Activated B cell treated with CpG ODN at 0.5 μM for 24 hours (primary cell): ENCODE data around the gene TPH2. TPM values are rescaled to one million over a fixed set of nuclear protein-coding genes. Genes with fewer than 3 reads are reported as not detected.

Source experiments
- ATAC-seq: fragments of 200-7000 bp; cut with Tn5 transposase; one replicate; pipeline ENCODE4 v1.10.0; 2021; ENCODE audit warnings: low read depth, mild to moderate bottlenecking, moderate library complexity
- CTCF ChIA-PET: fragments of 350-600 bp; sonication (Branson Sonifier 250); formaldehyde crosslinking; loops from one replicate; lab custom pipeline; 2021; ENCODE audit warnings: antibody characterized with exemption; lab: Charles Lee
- POLR2A ChIA-PET: fragments of 350-600 bp; sonication (Branson Sonifier 250); formaldehyde crosslinking; loops from one replicate; lab custom pipeline; 2021; ENCODE audit warnings: antibody characterized with exemption; lab: Charles Lee
- DNase-seq: peaks from one replicate; pipeline ENCODE4 v3.0.0; 2022
- H3K27ac Mint-ChIP-seq: one replicate; pipeline ENCODE4 v1.8.0; 2020; ENCODE audit warnings: mixed read lengths
- H3K27me3 Mint-ChIP-seq: one replicate; pipeline ENCODE4 v1.8.0; 2021; ENCODE audit warnings: mixed read lengths
- H3K36me3 Mint-ChIP-seq: one replicate; pipeline ENCODE4 v1.8.0; 2021; ENCODE audit warnings: low read depth, mixed read lengths
- H3K4me1 Mint-ChIP-seq: one replicate; pipeline ENCODE4 v1.8.0; 2021; ENCODE audit warnings: mixed read lengths
- H3K4me3 Mint-ChIP-seq: one replicate; pipeline ENCODE4 v1.8.0; 2020; ENCODE audit warnings: mild to moderate bottlenecking, mixed read lengths
- H3K9me3 Mint-ChIP-seq: one replicate; pipeline ENCODE4 v1.8.0; 2020; ENCODE audit warnings: mixed read lengths
- CTCF ChIP-seq: fragments of 200-600 bp; IDR thresholded peaks from one replicate; pipeline ENCODE4 v1.8.0; 2022; ENCODE audit warnings: antibody characterized with exemption, mild to moderate bottlenecking
- intact Hi-C: fragments of 100-400 bp; cut with micrococcal nuclease; formaldehyde crosslinking; loops from one replicate; pipeline ENCODE4 v1.15.1; 2024
- total RNA-seq: library from RNA; stranded (reverse); gene quantifications from 2 replicates; pipeline ENCODE4 v1.2.3, GENCODE V29; 2022

The TPH2 gene
- total RNA-seq, 1 donor from 2014 or later, result not detected

- ChIA-PET POLR2A (no interaction called here), CTCF (no interaction called here)
- intact Hi-C loops, result no loop called here
- no peak for TF ChIP-seq CTCF
- H3K27me3 Mint-ChIP-seq, result peaks cover 13% of the 10 kb centered on the region
- ATAC-seq (no peak), DNase-seq (no peak)
- no peak overlapping the region for H3K4me3 Mint-ChIP-seq
- no peaks in the 10 kb centered on the region for H3K4me1 Mint-ChIP-seq
- H3K36me3 Mint-ChIP-seq, result no peaks in the 10 kb centered on the region
- H3K27ac Mint-ChIP-seq, result no peak overlapping the region
- no peaks in the 10 kb centered on the region for H3K9me3 Mint-ChIP-seq
Observed at GRCh38 chr12:71955970-71956369, 17.3 kb downstream of the TPH2 start.

- DNase-seq, result no peak
- H3K9me3 Mint-ChIP-seq, result no peaks in the 10 kb centered on the region
- TF ChIP-seq CTCF, result no peak
- peaks cover 13% of the 10 kb centered on the region for H3K27me3 Mint-ChIP-seq
- no peaks in the 10 kb centered on the region for H3K36me3 Mint-ChIP-seq
- H3K4me3 Mint-ChIP-seq, result no peak overlapping the region
- intact Hi-C loops, result no loop called here
- H3K27ac Mint-ChIP-seq, result no peak overlapping the region
- ChIA-PET CTCF (no interaction called here), POLR2A (no interaction called here)
- no peaks in the 10 kb centered on the region for H3K4me1 Mint-ChIP-seq
- ATAC-seq, result no peak
Observed at GRCh38 chr12:71958056-71958455, 19.4 kb downstream of the TPH2 start.

GRCh38 chr12:71958457-71958856 lies 19.8 kb downstream of the TPH2 start:
- Mint-ChIP-seq H3K4me1 (no peaks in the 10 kb centered on the region), H3K36me3 (no peaks in the 10 kb centered on the region), H3K27me3 (peaks cover 13% of the 10 kb centered on the region), H3K27ac (no peak overlapping the region), H3K9me3 (no peaks in the 10 kb centered on the region), H3K4me3 (no peak overlapping the region)
- ATAC-seq (no peak), DNase-seq (no peak)
- intact Hi-C loops, result no loop called here
- ChIA-PET POLR2A (no interaction called here), CTCF (no interaction called here)
- no peak for TF ChIP-seq CTCF

- Mint-ChIP-seq H3K27me3 (peaks cover 8% of the 10 kb centered on the region), H3K27ac (no peak overlapping the region), H3K4me3 (no peak overlapping the region), H3K36me3 (no peaks in the 10 kb centered on the region), H3K4me1 (no peaks in the 10 kb centered on the region), H3K9me3 (no peaks in the 10 kb centered on the region)
- ChIA-PET CTCF (no interaction called here), POLR2A (no interaction called here)
- intact Hi-C loops, result no loop called here
- no peak for DNase-seq
- no peak for TF ChIP-seq CTCF
- ATAC-seq, result no peak
Observed at GRCh38 chr12:71958993-71959578, 20.4 kb downstream of the TPH2 start.

- H3K4me3 Mint-ChIP-seq, result no peak overlapping the region
- no peak overlapping the region for H3K27ac Mint-ChIP-seq
- peaks cover 9% of the 10 kb centered on the region for H3K27me3 Mint-ChIP-seq
- H3K9me3 Mint-ChIP-seq, result no peaks in the 10 kb centered on the region
- H3K4me1 Mint-ChIP-seq, result no peaks in the 10 kb centered on the region
- ATAC-seq (no peak), DNase-seq (no peak)
- POLR2A ChIA-PET, result no interaction called here
- intact Hi-C loops, result no loop called here
- CTCF ChIA-PET, result no interaction called here
- no peak for TF ChIP-seq CTCF
- no peaks in the 10 kb centered on the region for H3K36me3 Mint-ChIP-seq
Observed at GRCh38 chr12:71967211-71967610, 28.6 kb downstream of the TPH2 start.
